Activated B cell treated with CpG ODN at 0.5 μM for 24 hours (primary cell): ENCODE data around the gene TRIM31. TPM values are rescaled to one million over a fixed set of nuclear protein-coding genes. Genes with fewer than 3 reads are reported as not detected.
"Not testable (repeated sequence)": the region's sequence is repeated elsewhere in the genome, so short reads cannot be mapped to it uniquely, and the experiment has no call there.

Source experiments
- ATAC-seq: fragments of 200-7000 bp; cut with Tn5 transposase; one replicate; pipeline ENCODE4 v1.10.0; 2021; ENCODE audit warnings: low read depth, mild to moderate bottlenecking, moderate library complexity
- CTCF ChIA-PET: fragments of 350-600 bp; sonication (Branson Sonifier 250); formaldehyde crosslinking; loops from one replicate; lab custom pipeline; 2021; ENCODE audit warnings: antibody characterized with exemption; lab: Charles Lee
- POLR2A ChIA-PET: fragments of 350-600 bp; sonication (Branson Sonifier 250); formaldehyde crosslinking; loops from one replicate; lab custom pipeline; 2021; ENCODE audit warnings: antibody characterized with exemption; lab: Charles Lee
- DNase-seq: peaks from one replicate; pipeline ENCODE4 v3.0.0; 2022
- H3K27ac Mint-ChIP-seq: one replicate; pipeline ENCODE4 v1.8.0; 2020; ENCODE audit warnings: mixed read lengths
- H3K27me3 Mint-ChIP-seq: one replicate; pipeline ENCODE4 v1.8.0; 2021; ENCODE audit warnings: mixed read lengths
- H3K36me3 Mint-ChIP-seq: one replicate; pipeline ENCODE4 v1.8.0; 2021; ENCODE audit warnings: low read depth, mixed read lengths
- H3K4me1 Mint-ChIP-seq: one replicate; pipeline ENCODE4 v1.8.0; 2021; ENCODE audit warnings: mixed read lengths
- H3K4me3 Mint-ChIP-seq: one replicate; pipeline ENCODE4 v1.8.0; 2020; ENCODE audit warnings: mild to moderate bottlenecking, mixed read lengths
- H3K9me3 Mint-ChIP-seq: one replicate; pipeline ENCODE4 v1.8.0; 2020; ENCODE audit warnings: mixed read lengths
- CTCF ChIP-seq: fragments of 200-600 bp; IDR thresholded peaks from one replicate; pipeline ENCODE4 v1.8.0; 2022; ENCODE audit warnings: antibody characterized with exemption, mild to moderate bottlenecking
- intact Hi-C: fragments of 100-400 bp; cut with micrococcal nuclease; formaldehyde crosslinking; loops from one replicate; pipeline ENCODE4 v1.15.1; 2024
- total RNA-seq: library from RNA; stranded (reverse); gene quantifications from 2 replicates; pipeline ENCODE4 v1.2.3, GENCODE V29; 2022

Gene TRIM31
- total RNA-seq, 1 donor from 2014 or later = not detected

- intact Hi-C loops = no loop called here
- no peak for ATAC-seq
Observed at GRCh38 chr6:30147096-30147495, 34.2 kb upstream of the TRIM31 start.

DNA sequence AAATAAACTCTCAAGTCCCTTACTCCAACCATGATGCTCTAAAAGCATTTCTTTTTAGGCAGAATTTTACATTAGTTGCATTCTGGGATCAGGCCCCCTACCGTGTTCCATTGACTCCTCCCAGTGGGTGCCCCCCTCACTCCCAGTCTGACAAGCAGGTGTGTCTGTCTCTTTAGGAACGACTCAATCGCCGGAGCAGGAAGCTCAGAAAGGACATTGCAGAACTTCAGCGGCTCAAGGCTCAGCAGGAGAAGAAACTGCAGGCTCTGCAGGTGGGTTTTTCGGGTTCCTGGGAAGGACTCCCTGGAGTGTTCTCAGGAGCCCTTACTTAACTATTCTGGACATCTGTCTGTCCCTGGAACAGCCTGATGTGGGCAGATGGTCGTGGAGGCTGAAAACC, 32.9 kb upstream of the TRIM31 start:
- CTCF ChIA-PET = no interaction called here

More at GRCh38 chr6:30147096-30147495, 34.2 kb upstream of the TRIM31 start:
- Mint-ChIP-seq H3K4me1 (no peaks in the 10 kb centered on the region), H3K27me3 (peaks cover 44% of the 10 kb centered on the region), H3K27ac (no peak overlapping the region), H3K36me3 (no peaks in the 10 kb centered on the region), H3K9me3 (no peaks in the 10 kb centered on the region), H3K4me3 (no peak overlapping the region)
- CTCF ChIA-PET = interaction anchor here (1.3 kb wide), 1 partner anchor 15 kb away, joined by 4 read pairs; no protein-coding TSS in a partner anchor
- POLR2A ChIA-PET = no interaction called here
- no peak for TF ChIP-seq CTCF
- DNase-seq = no peak

GRCh38 chr6:30144811-30145210, 31.9 kb upstream of the TRIM31 start:
- no peak for DNase-seq
- H3K36me3 Mint-ChIP-seq = no peaks in the 10 kb centered on the region
- no peak overlapping the region for H3K27ac Mint-ChIP-seq
- CTCF ChIA-PET = no interaction called here
- no peak for ATAC-seq
- intact Hi-C loops = no loop called here
- H3K4me1 Mint-ChIP-seq = no peaks in the 10 kb centered on the region
- H3K9me3 Mint-ChIP-seq = no peaks in the 10 kb centered on the region
- peaks cover 55% of the 10 kb centered on the region for H3K27me3 Mint-ChIP-seq
- POLR2A ChIA-PET = no interaction called here
- no peak overlapping the region for H3K4me3 Mint-ChIP-seq
- no peak for TF ChIP-seq CTCF

More for the DNA sequence above, 32.9 kb upstream of the TRIM31 start:
- H3K27me3 Mint-ChIP-seq = peaks cover 53% of the 10 kb centered on the region
- H3K4me3 Mint-ChIP-seq = no peak overlapping the region
- H3K9me3 Mint-ChIP-seq = no peaks in the 10 kb centered on the region
- no peak overlapping the region for H3K27ac Mint-ChIP-seq
- no peak for TF ChIP-seq CTCF
- intact Hi-C loops = no loop called here
- ATAC-seq = no peak
- no peaks in the 10 kb centered on the region for H3K4me1 Mint-ChIP-seq
- DNase-seq = no peak
- POLR2A ChIA-PET = no interaction called here
- no peaks in the 10 kb centered on the region for H3K36me3 Mint-ChIP-seq

DNA sequence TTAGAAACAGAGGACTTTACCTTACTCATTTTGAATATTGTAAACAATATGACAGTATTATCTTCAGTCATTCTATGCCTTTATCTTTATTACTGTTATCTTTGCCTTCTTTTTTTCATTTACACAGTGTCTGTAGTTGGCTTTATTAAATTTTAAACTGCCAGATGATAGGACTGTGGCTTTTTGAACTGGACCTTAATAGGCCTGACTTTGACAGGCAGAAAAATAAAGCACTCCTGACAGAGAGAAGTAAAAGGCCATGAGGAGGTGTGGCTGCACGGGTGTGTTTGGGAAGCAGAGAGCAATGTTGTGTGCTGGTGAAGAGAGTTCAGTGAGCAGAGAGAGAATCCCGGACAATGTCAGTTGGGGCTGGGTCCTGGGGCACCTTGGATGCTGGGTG, 30.9 kb upstream of the TRIM31 start:
- H3K36me3 Mint-ChIP-seq = no peaks in the 10 kb centered on the region
- ChIA-PET POLR2A (interaction anchor here (0.7 kb wide), 1 partner anchor 226 kb away, joined by 4 read pairs; no protein-coding TSS in a partner anchor), CTCF (interaction anchor here (1.1 kb wide), 1 partner anchor 40 kb away, joined by 3 read pairs; no protein-coding TSS in a partner anchor)
- intact Hi-C loops = no loop called here
- no peaks in the 10 kb centered on the region for H3K4me1 Mint-ChIP-seq
- H3K27me3 Mint-ChIP-seq = peaks cover 56% of the 10 kb centered on the region
- no peak for DNase-seq
- no peaks in the 10 kb centered on the region for H3K9me3 Mint-ChIP-seq
- no peak overlapping the region for H3K4me3 Mint-ChIP-seq
- TF ChIP-seq CTCF = no peak
- ATAC-seq = no peak
- H3K27ac Mint-ChIP-seq = no peak overlapping the region

- POLR2A ChIA-PET = no interaction called here
- no peak for ATAC-seq
- Mint-ChIP-seq H3K27ac (no peak overlapping the region), H3K9me3 (no peaks in the 10 kb centered on the region), H3K36me3 (no peaks in the 10 kb centered on the region), H3K4me3 (no peak overlapping the region), H3K27me3 (peaks cover 53% of the 10 kb centered on the region), H3K4me1 (no peaks in the 10 kb centered on the region)
- intact Hi-C loops = no loop called here
- TF ChIP-seq CTCF = no peak
- no peak for DNase-seq
- CTCF ChIA-PET = interaction anchor here (1.1 kb wide), 1 partner anchor 39 kb away, joined by 3 read pairs; no protein-coding TSS in a partner anchor
Observed at GRCh38 chr6:30142665-30143064, 29.8 kb upstream of the TRIM31 start.

GRCh38 chr6:30140240-30140639, 27.4 kb upstream of the TRIM31 start:
- intact Hi-C loops, CTCF ChIA-PET, ATAC-seq, H3K4me3 Mint-ChIP-seq, H3K27ac Mint-ChIP-seq, POLR2A ChIA-PET, DNase-seq, H3K36me3 Mint-ChIP-seq, H3K9me3 Mint-ChIP-seq, H3K4me1 Mint-ChIP-seq: not testable (repeated sequence)
- peaks cover 47% of the 10 kb centered on the region for H3K27me3 Mint-ChIP-seq
